Measurements from ENCODE around the gene LAMC2. TPM values are rescaled to one million over a fixed set of nuclear protein-coding genes. Genes with fewer than 3 reads are reported as not detected.

Gene LAMC2
- total and polyA plus RNA-seq, 10 of the 15 experiments (the other 5 are each of a cell fraction or from before 2014, with no cell fraction given) = 0.27 to 1.5 (median 0.92) TPM

DNA sequence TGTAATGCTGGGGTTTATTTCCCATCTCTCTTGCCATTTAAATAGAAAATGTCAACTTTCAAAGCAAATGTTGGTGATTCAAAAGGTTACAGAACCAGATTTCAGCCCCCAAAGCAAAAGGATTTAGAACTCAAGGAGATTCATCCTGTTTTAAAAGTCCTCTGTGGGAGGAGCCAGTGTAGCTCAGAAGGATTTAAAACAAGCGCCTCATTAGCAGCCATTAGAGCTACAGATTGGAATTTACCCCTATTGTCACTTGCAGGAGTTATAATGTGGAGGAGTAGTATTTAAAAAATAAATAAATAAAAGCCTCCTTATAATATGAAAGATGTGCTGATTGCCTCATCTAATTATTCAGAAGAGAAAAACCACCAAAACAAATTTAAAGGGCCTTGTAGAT, 107.8 kb downstream of the LAMC2 start:
- FAIRE-seq (no peak), ATAC-seq (no peak), DNase-seq (ENCODE audit: low read depth, low spot score) (no peak)
- intact Hi-C loops (cut with micrococcal nuclease; ENCODE audit: unreplicated experiment) = no loop called here
- TF ChIP-seq, protein P1, sequence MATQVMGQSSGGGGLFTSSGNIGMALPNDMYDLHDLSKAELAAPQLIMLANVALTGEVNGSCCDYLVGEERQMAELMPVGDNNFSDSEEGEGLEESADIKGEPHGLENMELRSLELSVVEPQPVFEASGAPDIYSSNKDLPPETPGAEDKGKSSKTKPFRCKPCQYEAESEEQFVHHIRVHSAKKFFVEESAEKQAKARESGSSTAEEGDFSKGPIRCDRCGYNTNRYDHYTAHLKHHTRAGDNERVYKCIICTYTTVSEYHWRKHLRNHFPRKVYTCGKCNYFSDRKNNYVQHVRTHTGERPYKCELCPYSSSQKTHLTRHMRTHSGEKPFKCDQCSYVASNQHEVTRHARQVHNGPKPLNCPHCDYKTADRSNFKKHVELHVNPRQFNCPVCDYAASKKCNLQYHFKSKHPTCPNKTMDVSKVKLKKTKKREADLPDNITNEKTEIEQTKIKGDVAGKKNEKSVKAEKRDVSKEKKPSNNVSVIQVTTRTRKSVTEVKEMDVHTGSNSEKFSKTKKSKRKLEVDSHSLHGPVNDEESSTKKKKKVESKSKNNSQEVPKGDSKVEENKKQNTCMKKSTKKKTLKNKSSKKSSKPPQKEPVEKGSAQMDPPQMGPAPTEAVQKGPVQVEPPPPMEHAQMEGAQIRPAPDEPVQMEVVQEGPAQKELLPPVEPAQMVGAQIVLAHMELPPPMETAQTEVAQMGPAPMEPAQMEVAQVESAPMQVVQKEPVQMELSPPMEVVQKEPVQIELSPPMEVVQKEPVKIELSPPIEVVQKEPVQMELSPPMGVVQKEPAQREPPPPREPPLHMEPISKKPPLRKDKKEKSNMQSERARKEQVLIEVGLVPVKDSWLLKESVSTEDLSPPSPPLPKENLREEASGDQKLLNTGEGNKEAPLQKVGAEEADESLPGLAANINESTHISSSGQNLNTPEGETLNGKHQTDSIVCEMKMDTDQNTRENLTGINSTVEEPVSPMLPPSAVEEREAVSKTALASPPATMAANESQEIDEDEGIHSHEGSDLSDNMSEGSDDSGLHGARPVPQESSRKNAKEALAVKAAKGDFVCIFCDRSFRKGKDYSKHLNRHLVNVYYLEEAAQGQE (IDR thresholded peaks at IDR 0.05; ENCODE audit: low read depth, low read length) = no peak
- TF ChIP-seq MEF2A (IDR thresholded peaks at IDR 0.05; ENCODE audit: insufficient read depth, low read depth, low read length) (no peak), MTA3 (IDR thresholded peaks at IDR 0.05; ENCODE audit: borderline replicate concordance, low read length) (no peak), NRF1 (conservative IDR thresholded peaks at IDR 0.05; ENCODE audit: low read depth, low read length) (no peak), ZBED1 (IDR thresholded peaks at IDR 0.05; ENCODE audit: borderline replicate concordance) (no peak), CHD2 (IDR thresholded peaks at IDR 0.05; ENCODE audit: borderline replicate concordance, low read depth, low read length) (no peak), CREM (IDR thresholded peaks at IDR 0.05; ENCODE audit: low read depth) (no peak), RFX5 (IDR thresholded peaks at IDR 0.05; ENCODE audit: low read depth, low read length) (no peak), RCOR1 (conservative IDR thresholded peaks at IDR 0.05; ENCODE audit: low read depth, low read length) (no peak), NFYB (IDR thresholded peaks at IDR 0.05; ENCODE audit: insufficient read depth, low read depth, low read length) (no peak), POLR2A (IDR thresholded peaks at IDR 0.05; ENCODE audit: low read depth, low read length) (no peak), CHD4 (IDR thresholded peaks at IDR 0.05) (no peak), HSF1 (IDR thresholded peaks at IDR 0.05; ENCODE audit: low read depth, low read length) (no peak), RELA (IDR thresholded peaks at IDR 0.05; ENCODE audit: borderline replicate concordance, partially characterized antibody) (no peak)
- TF ChIP-seq, protein P2, sequence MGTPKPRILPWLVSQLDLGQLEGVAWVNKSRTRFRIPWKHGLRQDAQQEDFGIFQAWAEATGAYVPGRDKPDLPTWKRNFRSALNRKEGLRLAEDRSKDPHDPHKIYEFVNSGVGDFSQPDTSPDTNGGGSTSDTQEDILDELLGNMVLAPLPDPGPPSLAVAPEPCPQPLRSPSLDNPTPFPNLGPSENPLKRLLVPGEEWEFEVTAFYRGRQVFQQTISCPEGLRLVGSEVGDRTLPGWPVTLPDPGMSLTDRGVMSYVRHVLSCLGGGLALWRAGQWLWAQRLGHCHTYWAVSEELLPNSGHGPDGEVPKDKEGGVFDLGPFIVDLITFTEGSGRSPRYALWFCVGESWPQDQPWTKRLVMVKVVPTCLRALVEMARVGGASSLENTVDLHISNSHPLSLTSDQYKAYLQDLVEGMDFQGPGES (IDR thresholded peaks at IDR 0.05) = no peak
- Histone ChIP-seq H3K4me1 (ENCODE audit: control insufficient read depth, insufficient read depth, low read length) (no peaks in the 10 kb centered on the region), H4K20me1 (ENCODE audit: control insufficient read depth, insufficient read depth) (no peaks in the 10 kb centered on the region), H3K9ac (ENCODE audit: control insufficient read depth, insufficient read depth, low read length) (no peak overlapping the region), H3K27me3 (replicated peaks in 1 of 2; ENCODE audit: control insufficient read depth in 2 of 2, insufficient read depth in 2 of 2, low read length in 1 of 2) (peaks cover 0 to 2% of the 10 kb centered on the region in 2 experiments; a peak in 1 of 4 replicates), H2AFZ (ENCODE audit: control insufficient read depth, low read depth, low read length) (no peak overlapping the region), H3K4me3 (no peak overlapping the region), H3K27ac (ENCODE audit: control insufficient read depth, insufficient read depth) (no peak overlapping the region), H3K79me2 (ENCODE audit: control insufficient read depth, insufficient read depth, low read length) (no peaks in the 10 kb centered on the region), H3K4me2 (ENCODE audit: control insufficient read depth, insufficient read depth) (no peak overlapping the region), H3K9me3 (replicated peaks; ENCODE audit: control insufficient read depth, insufficient read depth, low read length) (no peaks in the 10 kb centered on the region), H3K36me3 (ENCODE audit: control insufficient read depth in 2 of 2, insufficient read depth in 2 of 2, low read length in 1 of 2) (no peaks in the 10 kb centered on the region)
- POLR2A ChIA-PET = no interaction called here
- in situ Hi-C loops (cut with MboI) = no loop called here
- RAD21 ChIA-PET (ENCODE audit: unreplicated experiment) = interaction anchor here (1.0 kb wide), 1 partner anchor 17 kb away, joined by 3 read pairs; no protein-coding TSS in a partner anchor
- 33% methylated on average over 1 of the region's 1 CpG for WGBS (ENCODE audit: insufficient coverage, insufficient replicate concordance, low lambda C conversion rate, missing lambda C conversion rate)
- BruUV-seq (replicated peaks) = no TSS peak
- CTCF ChIA-PET = interaction anchor here (1.0 to 3.1 kb wide), 2 partner anchors 11 to 24 kb away, joined by 3 to 18 read pairs; no protein-coding TSS in a partner anchor
- SMC1A ChIA-PET (ENCODE audit: uncharacterized antibody, unreplicated experiment) = interaction anchor here (0.5 to 1.6 kb wide), 4 partner anchors 24 to 928 kb away, joined by 3 to 5 read pairs (median 3); no protein-coding TSS in a partner anchor
